Myocyte (in vitro differentiated cells): ENCODE results near the gene PLK5. TPM values are rescaled to one million over a fixed set of nuclear protein-coding genes. Genes with fewer than 3 reads are reported as not detected.
A peak's percentile ranks its signal among the peaks of the same experiment; 100 is the strongest.
"Not testable (repeated sequence)": the region's sequence is repeated elsewhere in the genome, so short reads cannot be mapped to it uniquely, and the experiment has no call there.

Experiments used
- DNase-seq: peaks from one replicate; pipeline ENCODE4 v3.0.0-alpha.2; 2012; ENCODE audit warnings: low read depth
- total RNA-seq: library from RNA; depleted of rRNA; stranded (reverse); fragments of >200 nt; gene quantifications from 2 replicates; pipeline ENCODE4 v1.2.3, GENCODE V29; 2014

Gene PLK5
- total RNA-seq, 1 donor from 2014 or later: not detected

DNA sequence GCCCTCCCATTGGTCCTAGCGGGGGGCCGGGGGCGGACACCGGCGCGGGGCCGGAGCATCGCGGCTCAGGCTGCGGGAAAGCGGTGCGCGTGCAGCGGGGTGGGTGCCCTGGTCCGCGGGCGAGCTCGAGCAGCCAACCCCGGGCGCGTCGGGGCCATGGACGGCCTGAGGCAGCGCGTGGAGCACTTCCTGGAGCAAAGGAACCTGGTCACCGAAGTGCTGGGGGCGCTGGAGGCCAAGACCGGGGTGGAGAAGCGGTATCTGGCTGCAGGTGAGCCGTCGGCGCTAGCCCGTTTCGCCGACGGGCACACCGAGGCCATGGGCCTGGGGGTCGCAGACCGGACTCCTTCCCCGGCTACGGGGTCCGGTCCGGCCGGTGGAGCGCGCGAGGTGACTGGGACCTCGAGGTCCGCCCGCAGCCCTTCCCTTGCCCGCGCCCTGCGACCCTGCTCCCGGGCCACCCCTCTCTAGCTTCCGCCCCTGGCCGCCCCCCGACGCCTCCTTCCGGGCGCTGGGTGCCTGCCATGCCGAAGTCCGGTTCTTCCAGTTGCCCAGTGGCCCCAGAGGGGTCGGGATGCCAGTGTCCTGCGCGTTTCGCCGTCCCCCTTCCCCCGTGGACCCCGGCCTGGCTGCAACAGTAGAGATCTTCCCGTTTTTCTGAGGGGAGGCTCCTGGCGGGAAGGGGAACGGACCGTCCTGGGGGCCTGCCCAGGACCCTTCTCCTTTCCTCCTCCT, 32.6 kb upstream of the PLK5 start, which contains the start of gene REEP6:
REEP6 (plus strand) TSS at position 68 of the 735 bp plus-strand sequence; CDS start at position 157, 89 bp downstream.
- no peak for DNase-seq

DNA sequence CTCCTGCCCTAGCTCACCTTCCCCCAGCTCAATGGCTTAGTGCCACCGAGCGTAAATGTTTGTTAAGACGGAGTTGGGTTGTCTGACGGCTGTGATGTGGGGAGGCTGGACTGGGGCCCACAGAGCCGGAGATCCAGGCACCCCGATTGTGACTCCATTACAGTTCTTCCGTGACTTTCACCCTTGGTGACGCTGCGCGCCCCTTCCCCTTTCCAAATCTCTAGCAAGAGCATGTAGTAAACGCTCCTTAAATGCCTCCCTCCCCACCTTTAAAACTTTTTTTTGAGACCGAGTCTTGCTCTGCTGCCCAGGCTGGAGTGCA, 32.1 kb upstream of the PLK5 start:
- DNase-seq: no peak

DNA sequence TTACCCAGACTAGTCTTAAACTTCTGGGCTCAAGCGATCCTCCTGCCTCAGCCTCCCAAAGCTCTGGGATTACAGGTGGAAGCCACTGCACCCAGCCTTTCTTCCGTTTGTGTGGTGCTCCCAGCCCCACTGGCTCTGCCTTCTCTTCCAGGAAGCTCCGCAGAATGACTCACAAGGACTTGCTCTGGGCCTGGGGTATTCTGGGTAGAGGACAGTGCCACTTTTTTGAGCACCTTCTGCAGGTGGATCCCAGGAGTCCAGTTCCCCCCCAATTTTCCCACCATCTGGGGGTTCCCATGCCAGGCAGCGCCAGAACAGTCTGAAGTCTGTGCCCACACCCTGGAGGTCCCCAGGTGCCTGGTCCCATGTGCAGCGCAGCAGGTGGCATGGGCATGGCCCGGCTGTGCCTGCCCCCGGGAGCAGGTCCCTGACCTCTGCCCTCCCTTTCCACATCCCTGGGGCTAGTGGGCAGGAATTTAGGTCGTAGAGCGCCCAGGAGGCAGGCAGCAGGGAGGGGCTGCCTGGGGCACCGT, 31.3 kb upstream of the PLK5 start:
- no peak for DNase-seq

DNA sequence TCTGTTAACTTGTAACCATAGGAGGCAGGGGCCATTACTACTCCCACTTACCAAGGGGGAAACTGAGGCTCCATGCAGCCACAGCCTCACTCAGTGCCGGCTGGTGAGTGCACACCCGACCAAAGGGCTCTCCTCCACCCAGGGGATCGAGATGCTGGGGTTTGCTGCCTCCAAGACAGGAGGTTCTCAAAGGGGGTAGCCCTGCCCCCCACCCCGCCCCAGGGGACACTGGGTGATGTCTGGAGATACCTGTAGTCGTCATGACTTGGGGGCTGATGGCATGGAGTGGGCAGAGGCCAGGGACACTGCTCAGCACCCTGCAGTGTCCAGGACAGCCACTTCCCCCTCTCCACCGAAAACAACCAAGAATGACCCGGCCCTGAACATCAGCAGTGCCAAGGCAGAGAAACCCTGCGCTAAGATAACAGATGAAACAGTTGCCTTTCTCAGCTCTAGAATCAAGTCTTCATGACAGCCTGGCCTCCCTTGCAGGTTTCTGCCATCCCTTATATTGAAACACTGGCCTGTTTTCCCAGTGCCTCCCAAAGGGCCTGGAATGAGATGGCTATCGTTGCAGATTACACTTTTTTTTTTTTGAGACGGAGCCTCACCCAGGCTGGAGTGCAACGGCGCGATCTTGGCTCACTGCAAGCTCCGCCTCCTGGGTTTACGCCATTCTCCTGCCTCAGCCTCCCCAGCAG, 29.6 kb upstream of the PLK5 start:
- no peak for DNase-seq

DNA sequence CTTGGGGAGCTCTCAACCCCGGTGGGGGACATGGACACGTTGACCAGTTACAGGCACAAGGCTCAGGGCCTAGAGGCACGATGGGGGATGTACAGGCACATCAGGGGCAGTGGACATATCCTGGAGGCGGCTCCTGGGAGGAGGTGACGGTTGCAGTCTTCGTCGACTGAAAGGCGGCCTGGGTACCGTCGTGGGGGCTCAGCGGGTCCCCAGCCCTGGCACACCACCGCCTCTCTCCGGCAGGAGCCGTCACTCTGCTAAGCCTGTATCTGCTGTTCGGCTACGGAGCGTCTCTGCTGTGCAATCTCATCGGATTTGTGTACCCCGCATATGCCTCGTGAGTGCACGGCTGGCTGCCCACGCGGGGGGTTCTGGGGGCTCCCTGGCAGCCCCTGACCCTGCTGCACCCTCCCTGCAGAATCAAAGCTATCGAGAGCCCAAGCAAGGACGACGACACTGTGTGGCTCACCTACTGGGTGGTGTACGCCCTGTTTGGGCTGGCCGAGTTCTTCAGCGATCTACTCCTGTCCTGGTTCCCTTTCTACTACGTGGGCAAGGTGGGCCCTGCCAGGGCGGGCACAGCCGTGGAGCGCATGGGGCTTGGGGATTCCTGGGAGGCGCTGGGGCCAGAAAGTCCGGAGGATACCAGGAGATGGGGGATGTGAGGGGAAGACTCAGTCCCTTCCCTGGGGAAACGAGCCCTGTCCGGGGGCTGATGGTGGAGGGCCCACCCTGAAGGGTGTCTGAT, 28.7 kb upstream of the PLK5 start:
- DNase-seq: no peak

GRCh38 chr19:1495799-1496713, 27.8 kb upstream of the PLK5 start:
- DNase-seq: no peak

DNA sequence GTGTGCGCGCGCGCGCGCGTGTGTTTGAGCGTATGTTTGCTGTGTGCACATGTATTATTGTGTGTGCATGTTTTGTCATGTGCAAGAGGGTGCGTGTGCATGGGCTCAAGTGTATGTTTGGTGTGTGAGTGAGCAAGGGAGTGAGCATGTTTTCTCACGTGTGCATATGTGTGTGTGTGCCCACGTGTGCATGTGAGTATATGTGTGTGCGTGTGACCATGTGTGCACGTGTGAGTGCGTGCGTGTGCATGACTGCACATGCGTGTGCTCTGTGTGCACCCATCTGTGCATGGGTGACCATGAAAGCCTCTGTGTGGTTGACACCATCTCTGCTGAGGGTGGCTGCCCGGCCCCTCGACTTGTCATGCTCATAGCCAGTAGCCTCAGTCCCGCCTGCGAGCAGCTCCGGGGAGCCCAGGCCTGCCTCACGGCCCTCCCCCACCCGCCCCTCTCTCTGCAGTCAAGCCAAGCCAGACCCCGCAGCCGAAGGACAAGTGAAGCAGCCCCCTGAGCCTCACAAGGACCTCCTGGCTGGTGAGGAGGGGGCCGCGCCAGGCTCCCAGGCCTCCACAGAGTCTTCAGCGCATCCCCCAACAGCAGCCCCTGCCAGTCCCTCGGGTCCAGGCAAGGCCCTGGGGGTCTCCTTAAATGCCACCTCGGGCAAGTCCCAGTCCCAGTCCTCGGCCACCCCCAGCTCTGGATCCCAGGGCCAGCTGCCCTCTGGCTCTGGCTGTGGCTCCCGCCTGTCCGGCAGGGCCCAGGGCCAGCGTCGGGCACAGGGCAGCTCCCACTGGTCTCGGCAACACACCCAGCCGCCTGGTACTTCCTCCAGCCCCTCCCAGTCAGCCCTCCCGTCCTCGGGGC, 26.9 kb upstream of the PLK5 start:
- DNase-seq: no peak

DNA sequence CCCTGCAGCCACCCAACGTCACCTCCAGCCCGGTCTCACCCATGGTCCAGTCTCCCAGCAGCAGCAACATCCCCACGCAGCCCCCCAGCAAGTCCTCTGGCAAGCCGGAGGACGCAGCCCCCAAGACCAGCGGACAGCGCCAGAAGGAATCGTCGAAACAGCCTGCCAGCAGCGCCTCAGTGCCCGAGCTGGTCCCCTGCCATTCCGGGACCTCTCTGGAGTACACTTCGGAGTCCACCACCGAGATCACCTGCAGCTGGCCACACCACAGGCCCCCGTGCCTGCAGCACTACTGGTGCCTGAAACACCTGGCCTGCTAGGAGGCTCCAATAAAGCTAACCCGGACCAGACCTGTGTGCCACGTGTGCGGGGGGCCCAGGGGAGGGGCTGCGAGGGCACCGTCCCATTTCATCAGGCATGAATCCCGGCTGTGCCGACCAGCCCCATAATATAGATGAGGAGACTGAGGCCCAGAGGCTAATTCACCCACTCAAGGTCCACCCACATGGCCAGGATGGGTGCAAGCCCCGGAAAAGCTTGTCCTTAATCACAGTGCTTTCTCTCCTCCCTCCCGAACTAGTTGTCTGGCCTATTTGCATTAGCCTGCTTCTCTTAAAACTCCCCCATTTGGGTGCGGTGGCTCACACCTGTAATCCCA, 26.2 kb upstream of the PLK5 start:
- no peak for DNase-seq

DNA sequence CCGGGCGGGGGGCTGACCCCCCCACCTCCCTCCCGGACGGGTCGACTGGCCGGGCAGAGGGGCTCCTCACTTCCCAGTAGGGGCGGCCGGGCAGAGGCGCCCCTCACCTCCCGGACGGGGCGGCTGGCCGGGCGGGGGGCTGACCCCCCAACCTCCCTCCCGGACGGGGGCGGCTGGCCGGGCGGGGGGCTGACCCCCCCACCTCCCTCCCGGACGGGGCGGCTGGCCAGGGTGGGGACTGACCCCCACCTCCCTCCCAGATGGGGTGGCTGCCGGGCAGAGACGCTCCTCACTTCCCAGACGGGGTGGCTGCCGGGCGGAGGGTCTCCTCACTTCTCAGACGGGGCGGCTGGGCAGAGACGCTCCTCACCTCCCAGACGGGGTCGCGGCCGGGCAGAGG, 24.6 kb upstream of the PLK5 start:
- not testable (repeated sequence) for DNase-seq

DNA sequence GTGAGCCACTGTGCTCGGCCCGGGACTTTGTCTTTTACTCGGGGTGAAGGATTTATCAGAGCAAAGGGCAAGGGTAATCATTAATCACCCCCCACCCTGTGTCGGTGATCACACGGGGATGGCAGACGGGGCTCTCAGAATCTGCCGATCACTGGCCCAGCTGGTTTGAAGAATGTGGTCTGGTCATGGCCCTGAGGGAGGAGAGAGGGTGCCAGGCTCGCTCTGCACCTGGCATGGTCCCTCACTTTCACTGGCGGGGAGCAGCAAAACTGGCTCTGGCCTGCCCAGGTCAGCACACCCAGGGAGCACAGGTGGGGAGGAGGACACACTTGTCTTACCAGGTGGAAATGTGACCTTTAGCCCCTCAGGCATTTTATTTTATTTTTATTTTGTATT, 22.7 kb upstream of the PLK5 start:
- DNase-seq: peak; percentile 65

- DNase-seq: no peak
These were observed 21.3 kb upstream of the PLK5 start for GRCh38 chr19:1502433-1503088.

DNA sequence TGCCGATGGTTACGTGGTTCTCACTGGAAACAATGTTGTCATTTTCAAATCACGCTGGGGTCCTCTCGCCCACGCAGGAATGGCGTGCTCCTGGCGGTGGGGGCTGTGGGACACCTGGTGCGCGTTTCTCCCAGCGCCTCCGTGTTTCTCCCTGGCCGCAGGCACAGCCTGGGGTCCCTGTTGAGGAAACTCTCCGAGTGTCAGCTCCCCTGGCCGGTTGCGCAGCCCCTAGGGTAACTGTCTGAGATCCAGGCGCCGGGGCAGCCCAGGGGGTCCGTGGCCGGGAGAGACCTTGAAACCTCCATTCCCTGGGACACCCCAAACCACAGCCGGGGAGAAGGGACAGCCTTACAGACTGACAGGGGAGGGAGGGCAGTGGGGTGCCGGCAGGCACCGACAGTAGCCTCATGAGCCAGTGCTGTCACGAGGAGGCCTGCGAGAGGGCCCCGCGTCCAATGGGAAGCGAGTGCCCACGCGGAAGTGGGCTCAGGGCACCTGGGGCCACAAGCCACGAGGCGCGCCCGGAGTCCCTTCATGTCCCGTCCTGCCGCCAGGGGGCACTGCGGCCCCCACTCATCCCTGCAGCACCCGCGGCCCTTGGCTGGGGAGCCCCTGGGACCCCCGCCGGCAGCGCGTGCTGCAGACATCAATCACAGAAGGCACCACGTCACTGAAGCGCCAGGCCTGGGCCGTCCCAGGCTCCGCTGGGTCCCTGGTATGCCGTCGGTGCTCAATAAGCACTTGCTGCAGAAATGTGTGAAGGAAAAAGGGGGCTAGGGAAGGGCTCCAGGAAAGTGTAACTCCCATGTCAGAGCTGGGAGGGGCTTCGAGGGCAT, 20.6 kb upstream of the PLK5 start:
- DNase-seq: peak; percentile 47

DNA sequence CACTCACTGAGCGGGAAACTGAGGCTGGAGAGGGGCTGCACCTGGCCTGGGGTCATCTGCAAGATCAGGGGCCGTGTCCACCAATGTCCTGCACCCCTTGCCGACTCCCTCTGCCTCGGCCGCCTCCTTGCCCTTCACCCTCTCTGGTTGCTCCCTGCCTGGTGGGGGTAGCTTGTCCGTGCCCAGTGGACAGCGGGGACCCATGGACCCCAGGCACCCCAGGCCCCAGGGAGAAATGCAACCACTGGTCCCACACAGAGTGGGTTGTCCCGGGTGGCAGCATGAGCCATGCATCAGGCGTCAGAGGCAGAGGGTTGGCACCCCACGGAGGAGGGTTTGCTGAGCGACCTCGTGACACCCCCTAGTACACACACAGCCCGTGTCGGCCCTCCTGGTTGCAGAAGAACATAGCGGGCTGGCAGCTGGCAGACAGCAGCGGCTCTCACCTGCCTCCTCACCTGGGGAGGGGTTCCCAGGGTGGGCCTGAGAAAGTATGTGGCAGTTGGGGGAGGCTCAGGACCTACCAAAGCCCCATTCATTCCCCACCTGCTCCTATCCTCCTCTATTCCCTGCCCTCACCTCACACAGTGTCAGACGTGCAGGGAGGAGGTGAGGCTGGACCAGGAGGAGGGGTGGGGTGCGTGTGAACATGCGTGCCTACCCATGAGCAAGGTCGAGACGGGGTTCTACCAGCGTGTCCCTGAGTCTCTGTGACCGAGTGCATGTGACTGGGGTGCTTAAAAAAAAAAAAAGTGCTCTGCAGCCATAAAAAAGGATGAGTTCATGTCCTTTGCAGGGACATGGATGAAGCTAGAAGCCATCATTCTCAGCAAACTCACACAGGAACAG, 19.7 kb upstream of the PLK5 start:
- DNase-seq: no peak

DNA sequence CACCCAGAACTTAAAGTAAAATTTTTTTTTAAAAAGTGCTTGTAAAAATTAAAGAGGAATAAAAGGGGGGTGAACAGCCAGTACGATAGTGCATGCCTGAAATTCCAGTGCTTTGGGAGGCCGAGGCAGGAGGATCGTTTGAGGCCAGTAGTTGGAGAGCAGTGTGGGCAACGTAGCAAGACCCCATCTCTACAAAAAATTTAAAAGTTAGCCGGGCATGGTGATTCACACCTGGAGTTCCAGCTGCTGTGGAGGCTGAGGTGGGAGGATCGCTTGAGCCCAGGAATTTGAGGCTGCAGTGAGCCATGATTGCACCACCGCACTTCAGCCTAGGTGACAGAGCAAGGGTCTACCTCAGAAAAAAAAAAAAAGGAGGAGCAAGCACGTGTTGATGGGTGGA, 18.9 kb upstream of the PLK5 start:
- DNase-seq: no peak

GRCh38 chr19:1505991-1506881, 17.6 kb upstream of the PLK5 start:
- no peak for DNase-seq

GRCh38 chr19:1507192-1507660, 16.7 kb upstream of the PLK5 start:
- no peak for DNase-seq
